HEK293T (cell line): ENCODE measurements around the gene RAB8B.

Experiments
- CTCF ChIA-PET: fragments of 350-600 bp; formaldehyde crosslinking; extraction: SDS; loops from one replicate; lab custom pipeline; 2021; ENCODE audit warnings: antibody characterized with exemption, inconsistent platforms; lab: Yijun Ruan, JAX
- POLR2A ChIA-PET: fragments of 350-600 bp; formaldehyde crosslinking; extraction: SDS; loops from one replicate; lab custom pipeline; 2020; ENCODE audit warnings: antibody characterized with exemption, inconsistent platforms; lab: Yijun Ruan, JAX
- DNase-seq: peaks from one replicate; pipeline ENCODE4 v3.0.0; 2012; ENCODE audit warnings: mixed read lengths; ENCODE audit errors: extremely low spot score
- ARNT ChIP-seq: fragments of 450-650 bp; IDR thresholded peaks from 2 replicates; pipeline ENCODE4 v1.6.1; 2017; ENCODE audit warnings: mild to moderate bottlenecking
- BHLHE40 ChIP-seq: fragments of 450-650 bp; IDR thresholded peaks from 2 replicates; pipeline ENCODE4 v1.6.1; 2016; ENCODE audit warnings: mild to moderate bottlenecking, moderate library complexity, borderline replicate concordance
- CTBP1 ChIP-seq: fragments of 450-650 bp; IDR thresholded peaks from 2 replicates; pipeline ENCODE4 v1.6.1; 2016; ENCODE audit warnings: borderline replicate concordance
- ELF4 ChIP-seq: fragments of 450-650 bp; IDR thresholded peaks from 2 replicates; pipeline ENCODE4 v1.6.1; 2017; ENCODE audit warnings: antibody characterized with exemption
- FOXA1 ChIP-seq: fragments of 450-650 bp; IDR thresholded peaks from 2 replicates; pipeline ENCODE4 v1.6.1; 2016; ENCODE audit warnings: mild to moderate bottlenecking
- FOXK2 ChIP-seq: fragments of 450-650 bp; IDR thresholded peaks from 2 replicates; pipeline ENCODE4 v1.6.1; 2016; ENCODE audit warnings: mild to moderate bottlenecking
- FOXM1 ChIP-seq: fragments of 450-650 bp; IDR thresholded peaks from 2 replicates; pipeline ENCODE4 v1.6.1; 2017; ENCODE audit warnings: mild to moderate bottlenecking, borderline replicate concordance
- HDGF ChIP-seq: fragments of 450-650 bp; IDR thresholded peaks from 2 replicates; pipeline ENCODE4 v1.6.1; 2017; ENCODE audit warnings: antibody characterized with exemption, borderline replicate concordance
- L3MBTL2 ChIP-seq: fragments of 450-650 bp; conservative IDR thresholded peaks from 2 replicates; pipeline ENCODE4 v1.6.1; 2016; ENCODE audit warnings: mild to moderate bottlenecking
- LEF1 ChIP-seq: fragments of 450-650 bp; IDR thresholded peaks from 2 replicates; pipeline ENCODE4 v1.6.1; 2017; ENCODE audit warnings: mild to moderate bottlenecking, borderline replicate concordance
- NFRKB ChIP-seq: fragments of 450-650 bp; IDR thresholded peaks from 2 replicates; pipeline ENCODE4 v1.6.1; 2016; ENCODE audit warnings: mild to moderate bottlenecking, moderate library complexity
- SP1 ChIP-seq: fragments of 450-650 bp; IDR thresholded peaks from 2 replicates; pipeline ENCODE4 v1.6.1; 2017
- SUZ12 ChIP-seq: fragments of 450-650 bp; IDR thresholded peaks from 2 replicates; pipeline ENCODE4 v1.6.1; 2016; ENCODE audit warnings: mild to moderate bottlenecking
- TARDBP ChIP-seq: fragments of 450-650 bp; IDR thresholded peaks from 2 replicates; pipeline ENCODE4 v1.6.1; 2016
- ZNF384 ChIP-seq: fragments of 450-650 bp; IDR thresholded peaks from 2 replicates; pipeline ENCODE4 v1.6.1; 2016
- TF ChIP-seq, protein P1 (sequence below): fragments of 450-650 bp; IDR thresholded peaks from 2 replicates; pipeline ENCODE4 v1.6.1; 2016

RAB8B gene

DNA sequence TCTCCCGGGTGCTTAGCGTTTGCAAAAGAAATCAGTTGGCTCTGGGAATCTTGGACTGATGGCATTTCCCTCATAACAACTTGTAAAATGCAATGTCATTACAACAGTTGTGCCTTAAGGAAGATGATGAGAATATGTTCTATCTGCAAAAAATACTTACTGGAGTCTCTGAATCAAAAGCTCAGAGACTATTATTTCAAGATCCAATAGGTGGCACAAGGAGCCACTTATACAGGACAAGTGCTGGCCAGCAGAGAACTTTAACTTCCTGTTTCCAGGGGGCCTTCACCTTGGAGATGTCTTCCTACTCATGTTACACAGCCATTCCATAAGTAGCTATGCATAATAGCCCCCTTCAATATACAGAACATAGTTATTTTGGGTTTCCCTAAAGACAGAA, 23.2 kb upstream of the RAB8B start:
- POLR2A ChIA-PET, result interaction anchor here (1.3 to 1.6 kb wide), 2 partner anchors 9 to 23 kb away, joined by 3 to 5 read pairs; partner anchors contain the start of genes RAB8B and RPS27L
- no peak for DNase-seq
- TF ChIP-seq SP1 (no peak), SUZ12 (no peak), LEF1 (no peak), ELF4 (no peak), ZNF384 (no peak), TARDBP (no peak), BHLHE40 (no peak), NFRKB (no peak), FOXK2 (no peak), ARNT (no peak), HDGF (no peak), FOXM1 (no peak), FOXA1 (no peak), CTBP1 (no peak)
- TF ChIP-seq, protein P1, sequence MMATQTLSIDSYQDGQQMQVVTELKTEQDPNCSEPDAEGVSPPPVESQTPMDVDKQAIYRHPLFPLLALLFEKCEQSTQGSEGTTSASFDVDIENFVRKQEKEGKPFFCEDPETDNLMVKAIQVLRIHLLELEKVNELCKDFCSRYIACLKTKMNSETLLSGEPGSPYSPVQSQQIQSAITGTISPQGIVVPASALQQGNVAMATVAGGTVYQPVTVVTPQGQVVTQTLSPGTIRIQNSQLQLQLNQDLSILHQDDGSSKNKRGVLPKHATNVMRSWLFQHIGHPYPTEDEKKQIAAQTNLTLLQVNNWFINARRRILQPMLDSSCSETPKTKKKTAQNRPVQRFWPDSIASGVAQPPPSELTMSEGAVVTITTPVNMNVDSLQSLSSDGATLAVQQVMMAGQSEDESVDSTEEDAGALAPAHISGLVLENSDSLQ, result no peak
- CTCF ChIA-PET, result no interaction called here

DNA sequence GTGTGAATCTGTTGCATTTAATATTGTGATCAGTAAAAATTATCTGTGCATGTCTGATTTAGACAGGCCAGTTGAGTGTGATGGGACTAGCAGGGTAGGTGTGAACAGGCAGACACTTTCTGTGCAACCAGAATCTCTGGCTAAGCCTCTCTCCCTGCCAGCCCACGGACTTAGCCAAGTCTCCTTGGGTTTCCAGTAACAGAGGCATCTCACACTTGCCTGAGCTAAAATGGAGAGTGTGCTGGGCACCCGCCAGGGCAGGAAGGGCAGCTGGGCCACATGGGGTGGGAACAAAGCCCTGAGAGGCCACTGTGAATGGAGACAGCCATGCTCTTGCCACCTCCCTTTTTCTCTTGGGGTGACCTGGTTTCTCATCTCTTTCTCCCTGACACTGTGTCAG, 19.6 kb upstream of the RAB8B start:
- no peak for DNase-seq
- TF ChIP-seq HDGF (no peak), LEF1 (no peak), CTBP1 (no peak), FOXA1 (no peak), L3MBTL2 (no peak), TARDBP (no peak), FOXK2 (no peak), FOXM1 (no peak), NFRKB (no peak), ZNF384 (no peak), ARNT (no peak), ELF4 (no peak), SUZ12 (no peak), BHLHE40 (no peak), SP1 (no peak)
- TF ChIP-seq, protein P1, result no peak
- CTCF ChIA-PET, result no interaction called here
- POLR2A ChIA-PET, result no interaction called here

- POLR2A ChIA-PET, result interaction anchor here (1.3 kb wide), 1 partner anchor 15 kb away, joined by 4 read pairs; the partner anchor contains the start of gene RPS27L
- no peak for DNase-seq
- CTCF ChIA-PET, result interaction anchor here (1.1 kb wide), 1 partner anchor 11 kb away, joined by 3 read pairs; no protein-coding TSS in a partner anchor
- TF ChIP-seq L3MBTL2, result no peak
Measured at GRCh38 chr15:63172376-63172775, 17.0 kb upstream of the RAB8B start.

DNA sequence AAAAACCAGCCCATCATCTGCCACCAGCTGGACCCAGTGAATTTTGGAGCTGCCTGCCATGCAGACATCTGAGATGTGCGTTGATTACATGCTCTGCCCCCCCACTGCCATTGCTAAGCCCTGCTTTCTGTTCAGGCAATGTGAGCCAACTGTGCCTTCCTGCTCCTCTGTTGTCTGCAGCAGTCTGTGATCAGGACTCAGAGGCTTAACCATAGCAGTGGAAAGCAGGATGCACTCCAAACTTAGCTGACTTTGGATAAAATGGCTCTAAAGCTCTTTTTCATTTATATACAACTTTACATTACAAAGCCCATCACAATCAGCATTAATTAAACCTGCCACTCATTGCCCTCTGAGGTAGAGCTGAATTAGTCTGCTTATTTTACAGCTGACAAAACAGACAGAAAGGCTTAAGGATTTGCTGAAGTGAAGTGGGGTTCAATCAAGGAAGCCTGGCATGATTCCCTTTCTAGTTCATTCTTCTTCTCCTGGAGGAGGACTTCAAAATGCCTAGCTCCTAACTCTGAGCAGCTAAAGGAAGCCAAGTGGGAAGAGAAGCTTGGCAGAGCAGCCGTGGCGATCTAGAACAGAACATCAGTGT, 16.5 kb upstream of the RAB8B start:
- ChIA-PET CTCF (interaction anchor here (1.1 kb wide), 1 partner anchor 11 kb away, joined by 3 read pairs; no protein-coding TSS in a partner anchor), POLR2A (interaction anchor here (1.3 kb wide), 1 partner anchor 16 kb away, joined by 4 read pairs; the partner anchor contains the start of gene RPS27L)
- DNase-seq, result no peak
- TF ChIP-seq L3MBTL2 (no peak), ELF4 (no peak), ZNF384 (no peak), TARDBP (no peak), NFRKB (no peak), SP1 (no peak), FOXM1 (no peak), HDGF (no peak), CTBP1 (no peak), ARNT (no peak), FOXA1 (no peak), BHLHE40 (no peak), LEF1 (no peak), FOXK2 (no peak)
- TF ChIP-seq, protein P1, result no peak

DNA sequence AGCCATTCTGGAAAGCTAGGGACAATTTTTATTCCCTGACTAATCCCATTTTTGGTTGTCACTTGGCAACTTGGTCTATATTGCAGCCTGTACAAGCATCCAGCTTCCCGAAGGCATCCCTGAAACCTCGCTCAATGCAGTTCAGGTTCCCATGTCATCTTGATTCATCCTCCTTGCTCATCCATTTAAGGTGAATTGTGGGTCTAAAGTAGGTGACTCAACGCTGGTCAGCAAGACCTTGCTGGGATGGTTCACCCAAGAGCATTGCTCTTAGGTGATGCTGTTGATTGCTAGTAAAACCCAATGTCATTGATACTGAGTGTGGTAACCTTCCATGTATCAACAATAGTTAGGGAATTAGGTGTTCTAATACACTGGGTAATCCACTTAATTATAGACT, 13.1 kb upstream of the RAB8B start:
- no peak for DNase-seq
- TF ChIP-seq HDGF, result no peak
- TF ChIP-seq, protein P1, result no peak
- TF ChIP-seq ELF4, result no peak
- TF ChIP-seq ZNF384, result no peak
- TF ChIP-seq ARNT, result no peak
- TF ChIP-seq LEF1, result no peak
- TF ChIP-seq FOXM1, result no peak
- no peak for TF ChIP-seq FOXA1
- TF ChIP-seq BHLHE40, result no peak
- TF ChIP-seq FOXK2, result no peak
- no peak for TF ChIP-seq NFRKB
- TF ChIP-seq CTBP1, result no peak
- no peak for TF ChIP-seq SP1
- no peak for TF ChIP-seq L3MBTL2
- TF ChIP-seq TARDBP, result no peak
- CTCF ChIA-PET, result no interaction called here
- POLR2A ChIA-PET, result no interaction called here

DNA sequence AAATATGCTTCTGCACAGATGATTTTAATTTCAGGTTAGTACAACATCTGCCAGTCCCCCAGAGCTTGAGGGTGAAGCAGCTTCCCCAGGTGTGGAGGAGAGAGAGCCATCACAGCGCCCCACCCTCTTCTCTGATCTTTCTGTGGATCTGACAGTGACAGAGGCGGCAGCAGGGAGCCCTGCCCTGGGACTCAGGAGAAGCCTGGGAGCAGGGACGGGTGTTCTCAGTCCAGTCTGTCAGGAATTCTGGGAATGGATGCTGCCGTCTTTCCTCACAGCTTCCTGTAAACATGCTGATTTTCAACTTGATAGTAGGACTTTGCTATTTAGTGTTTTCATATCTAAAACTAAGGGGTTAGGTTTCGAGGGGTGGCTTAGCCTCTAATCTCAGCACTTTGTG, 11.4 kb upstream of the RAB8B start:
- ChIA-PET POLR2A (no interaction called here), CTCF (no interaction called here)
- no peak for DNase-seq
- TF ChIP-seq BHLHE40, result no peak
- no peak for TF ChIP-seq SP1
- TF ChIP-seq FOXM1, result no peak
- TF ChIP-seq NFRKB, result no peak
- no peak for TF ChIP-seq HDGF
- no peak for TF ChIP-seq FOXK2
- no peak for TF ChIP-seq SUZ12
- no peak for TF ChIP-seq L3MBTL2
- TF ChIP-seq, protein P1, result no peak
